Measurements from ENCODE around the gene ATP13A2. TPM values are rescaled to one million over a fixed set of nuclear protein-coding genes. Genes with fewer than 3 reads are reported as not detected.

ATP13A2 gene
- total RNA-seq, 2 experiments from 2014 or later = 25.0 to 28.8 TPM

DNA sequence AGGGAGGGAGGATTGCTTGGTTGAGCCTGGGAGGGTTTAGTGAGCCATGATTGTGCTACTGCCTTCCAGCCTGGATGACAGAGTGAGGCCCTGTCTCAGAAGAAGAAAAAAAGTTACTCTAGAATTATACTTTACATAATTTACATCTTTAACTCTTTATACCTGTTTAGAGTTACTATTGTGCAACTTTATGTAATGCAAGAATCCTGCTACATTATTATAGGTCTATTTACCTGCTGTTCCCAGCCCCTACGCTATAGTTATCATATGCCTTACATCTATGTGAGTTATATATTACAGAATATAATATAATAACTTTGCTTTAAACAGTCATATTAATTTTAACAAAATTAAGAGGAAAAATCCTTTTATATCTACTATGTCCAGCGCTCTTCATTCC lies 27.8 kb upstream of the ATP13A2 start:
- no peaks in the 10 kb centered on the region for H3K9me3 ChIP-seq (ENCODE audit: low read length)
- H3K4me1 ChIP-seq (ENCODE audit: insufficient read depth, low read length, poor library complexity, severe bottlenecking) = no peaks in the 10 kb centered on the region
- H3K4me2 ChIP-seq (ENCODE audit: low read length) = no peak overlapping the region
- TSS peak; percentile 21 for BruUV-seq (replicated peaks)
- no peak overlapping the region for H3K27ac ChIP-seq (ENCODE audit: low read depth, low read length, poor library complexity, severe bottlenecking)
- TF ChIP-seq, protein P1, sequence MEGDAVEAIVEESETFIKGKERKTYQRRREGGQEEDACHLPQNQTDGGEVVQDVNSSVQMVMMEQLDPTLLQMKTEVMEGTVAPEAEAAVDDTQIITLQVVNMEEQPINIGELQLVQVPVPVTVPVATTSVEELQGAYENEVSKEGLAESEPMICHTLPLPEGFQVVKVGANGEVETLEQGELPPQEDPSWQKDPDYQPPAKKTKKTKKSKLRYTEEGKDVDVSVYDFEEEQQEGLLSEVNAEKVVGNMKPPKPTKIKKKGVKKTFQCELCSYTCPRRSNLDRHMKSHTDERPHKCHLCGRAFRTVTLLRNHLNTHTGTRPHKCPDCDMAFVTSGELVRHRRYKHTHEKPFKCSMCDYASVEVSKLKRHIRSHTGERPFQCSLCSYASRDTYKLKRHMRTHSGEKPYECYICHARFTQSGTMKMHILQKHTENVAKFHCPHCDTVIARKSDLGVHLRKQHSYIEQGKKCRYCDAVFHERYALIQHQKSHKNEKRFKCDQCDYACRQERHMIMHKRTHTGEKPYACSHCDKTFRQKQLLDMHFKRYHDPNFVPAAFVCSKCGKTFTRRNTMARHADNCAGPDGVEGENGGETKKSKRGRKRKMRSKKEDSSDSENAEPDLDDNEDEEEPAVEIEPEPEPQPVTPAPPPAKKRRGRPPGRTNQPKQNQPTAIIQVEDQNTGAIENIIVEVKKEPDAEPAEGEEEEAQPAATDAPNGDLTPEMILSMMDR (conservative IDR thresholded peaks at IDR 0.05; ENCODE audit: low read length) = no peak
- no peak for TF ChIP-seq EZH2phosphoT487 (IDR thresholded peaks at IDR 0.05; ENCODE audit: borderline replicate concordance, low read depth, low read length)
- no peaks in the 10 kb centered on the region for H4K20me1 ChIP-seq (ENCODE audit: insufficient read depth, low read length)
- intact Hi-C loops (cut with micrococcal nuclease; ENCODE audit: unreplicated experiment) = no loop called here
- no peak overlapping the region for H2AFZ ChIP-seq (ENCODE audit: low read length)
- no peak for DNase-seq (ENCODE audit: low spot score)
- no peaks in the 10 kb centered on the region for H3K9me2 ChIP-seq (ENCODE audit: insufficient read depth, low read length)
- ChIA-PET POLR2A (interaction anchor here (1.1 kb wide), 1 partner anchor 9 kb away, joined by 3 read pairs; no protein-coding TSS in a partner anchor), CTCF (ENCODE audit: unreplicated experiment) (no interaction called here)
- peaks cover 82% of the 10 kb centered on the region for H3K36me3 ChIP-seq (ENCODE audit: insufficient read depth, low read length)
- peaks cover 14% of the 10 kb centered on the region; the same call in 1 of the 2 replicates for H3K79me2 ChIP-seq (ENCODE audit: insufficient read depth, low read depth, low read length)
- H3K4me3 ChIP-seq (ENCODE audit: low read depth, low read length, poor library complexity, severe bottlenecking) = no peak overlapping the region

GRCh38 chr1:17033481-17033880 lies 21.8 kb upstream of the ATP13A2 start:
- Histone ChIP-seq H3K79me2 (ENCODE audit: insufficient read depth, low read depth, low read length) (peaks cover 10% of the 10 kb centered on the region; the same call in 1 of the 2 replicates), H3K4me1 (ENCODE audit: insufficient read depth, low read length, poor library complexity, severe bottlenecking) (no peaks in the 10 kb centered on the region), H4K20me1 (ENCODE audit: insufficient read depth, low read length) (no peaks in the 10 kb centered on the region), H3K36me3 (ENCODE audit: insufficient read depth, low read length) (peaks cover 80% of the 10 kb centered on the region), H3K9me2 (ENCODE audit: insufficient read depth, low read length) (no peaks in the 10 kb centered on the region), H3K27ac (ENCODE audit: low read depth, low read length, poor library complexity, severe bottlenecking) (no peak overlapping the region), H3K9me3 (ENCODE audit: low read length) (no peaks in the 10 kb centered on the region), H3K4me3 (ENCODE audit: low read depth, low read length, poor library complexity, severe bottlenecking) (no peak overlapping the region), H3K4me2 (ENCODE audit: low read length) (no peak overlapping the region), H2AFZ (ENCODE audit: low read length) (no peak overlapping the region)
- TF ChIP-seq EZH2phosphoT487 (IDR thresholded peaks at IDR 0.05; ENCODE audit: borderline replicate concordance, low read depth, low read length) = no peak
- TF ChIP-seq, protein P1 (conservative IDR thresholded peaks at IDR 0.05; ENCODE audit: low read length) = no peak
- POLR2A ChIA-PET = no interaction called here
- no peak for DNase-seq (ENCODE audit: low spot score)
- CTCF ChIA-PET (ENCODE audit: unreplicated experiment) = no interaction called here
- BruUV-seq (replicated peaks) = no TSS peak
- intact Hi-C loops (cut with micrococcal nuclease; ENCODE audit: unreplicated experiment) = loop anchor here (5.0 kb wide), 1 partner anchor 71 kb away; no protein-coding TSS in a partner anchor

DNA sequence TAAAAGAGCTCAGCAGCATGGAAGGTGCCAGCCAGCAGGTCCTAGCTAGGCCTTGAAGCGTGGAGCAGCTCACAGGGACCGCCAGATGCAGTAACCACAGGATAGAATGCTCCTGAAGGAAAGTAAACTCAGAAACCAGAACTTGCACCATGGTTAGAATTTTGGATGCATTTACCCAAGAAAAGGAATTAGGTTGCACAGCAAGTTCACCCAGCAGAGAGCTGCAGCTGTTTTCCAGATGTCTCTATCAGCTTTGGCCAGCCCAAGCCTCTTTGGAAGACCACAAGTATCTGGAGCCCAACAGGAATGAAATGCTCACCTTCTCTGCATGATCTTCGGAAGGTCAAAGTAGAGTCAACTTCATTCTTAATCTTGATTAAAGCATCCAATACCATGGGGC lies 21.0 kb upstream of the ATP13A2 start:
- DNase-seq (ENCODE audit: low spot score) = no peak
- CTCF ChIA-PET (ENCODE audit: unreplicated experiment) = no interaction called here
- peaks cover 6% of the 10 kb centered on the region; the same call in 1 of the 2 replicates for H3K79me2 ChIP-seq (ENCODE audit: insufficient read depth, low read depth, low read length)
- POLR2A ChIA-PET = no interaction called here
- intact Hi-C loops (cut with micrococcal nuclease; ENCODE audit: unreplicated experiment) = loop anchor here (5.0 kb wide), 1 partner anchor 70 kb away; no protein-coding TSS in a partner anchor
- no peak overlapping the region for H3K27ac ChIP-seq (ENCODE audit: low read depth, low read length, poor library complexity, severe bottlenecking)
- H2AFZ ChIP-seq (ENCODE audit: low read length) = no peak overlapping the region
- BruUV-seq (replicated peaks) = no TSS peak
- H3K4me3 ChIP-seq (ENCODE audit: low read depth, low read length, poor library complexity, severe bottlenecking) = no peak overlapping the region
- no peak overlapping the region for H3K4me2 ChIP-seq (ENCODE audit: low read length)
- peaks cover 80% of the 10 kb centered on the region for H3K36me3 ChIP-seq (ENCODE audit: insufficient read depth, low read length)
- H3K9me2 ChIP-seq (ENCODE audit: insufficient read depth, low read length) = no peaks in the 10 kb centered on the region
- H4K20me1 ChIP-seq (ENCODE audit: insufficient read depth, low read length) = no peaks in the 10 kb centered on the region
- H3K9me3 ChIP-seq (ENCODE audit: low read length) = no peaks in the 10 kb centered on the region
- TF ChIP-seq, protein P1 (conservative IDR thresholded peaks at IDR 0.05; ENCODE audit: low read length) = no peak
- no peaks in the 10 kb centered on the region for H3K4me1 ChIP-seq (ENCODE audit: insufficient read depth, low read length, poor library complexity, severe bottlenecking)
